AG09319 (cell line): ENCODE results near the gene PRR29.

Experiments
- DNase-seq: peaks from one replicate; pipeline ENCODE4 v3.0.0-alpha.2; 2010; ENCODE audit warnings: low read depth; ENCODE audit errors: extremely low read depth
- CTCF ChIP-seq: IDR thresholded peaks from 2 replicates; pipeline ENCODE4 v1.5.1; 2011; ENCODE audit warnings: low read depth, mild to moderate bottlenecking, inconsistent platforms, low read length, moderate library complexity

Gene PRR29

GRCh38 chr17:63998050-63998720 lies at the start of gene PRR29:
Gene PRR29, plus strand, starts transcription at chr17:63998351. Its CDS starts 14 bp downstream, at chr17:63998365.
- TF ChIP-seq CTCF = no peak
- no peak for DNase-seq

- no peak for DNase-seq
- no peak for TF ChIP-seq CTCF
Observed at GRCh38 chr17:63948521-63948920, 49.6 kb upstream of the PRR29 start.

GRCh38 chr17:63949576-63950250 lies 48.4 kb upstream of the PRR29 start:
- no peak for DNase-seq
- no peak for TF ChIP-seq CTCF

GRCh38 chr17:63950940-63951907 lies 46.9 kb upstream of the PRR29 start:
- DNase-seq = no peak
- peak; percentile 11 for TF ChIP-seq CTCF

- no peak for DNase-seq
Observed at GRCh38 chr17:63954402-63955063, 43.6 kb upstream of the PRR29 start.

GRCh38 chr17:63955232-63955631 lies 42.9 kb upstream of the PRR29 start:
- TF ChIP-seq CTCF = no peak

More at GRCh38 chr17:63954402-63955063, 43.6 kb upstream of the PRR29 start:
- no peak for TF ChIP-seq CTCF

More at GRCh38 chr17:63955232-63955631, 42.9 kb upstream of the PRR29 start:
- DNase-seq = no peak
